Uterus (tissue), 4 donors: ENCODE data around the gene SCN1B. TPM values are rescaled to one million over a fixed set of nuclear protein-coding genes. Genes with fewer than 3 reads are reported as not detected.

Experiments
- DNase-seq, 2 donors: peaks; one replicate each; pipeline ENCODE4 v3.0.0-alpha.2; 2019 to 2020
- H3K27ac ChIP-seq, 2 donors: fragments of 200-600 bp; sonication (generic); 1 replicate in 1 of 2; 2 replicates in 1 of 2; pipeline ENCODE4 v1.5.1; 2016 to 2018
- H3K27me3 ChIP-seq, 2 donors: fragments of 200-600 bp; sonication (generic); one replicate each; pipeline ENCODE4 v1.5.1; 2018 to 2019; ENCODE audit warnings: control low read depth in 1 of 2
- H3K36me3 ChIP-seq, 2 donors: fragments of 200-600 bp; sonication (generic); one replicate each; pipeline ENCODE4 v1.5.1; 2019; ENCODE audit warnings: control low read depth in 1 of 2
- H3K4me1 ChIP-seq, 2 donors: fragments of 200-600 bp; sonication (generic); one replicate each; pipeline ENCODE4 v1.5.1; 2018 to 2019; ENCODE audit warnings: control low read depth in 1 of 2
- H3K4me3 ChIP-seq, 2 donors: fragments of 200-600 bp; sonication (generic); 1 replicate in 1 of 2; 2 replicates in 1 of 2; pipeline ENCODE4 v1.5.1; 2018 to 2019; ENCODE audit warnings: mild to moderate bottlenecking in 1 of 2
- H3K9me3 ChIP-seq, 2 donors: fragments of 200-600 bp; sonication (generic); one replicate each; pipeline ENCODE4 v1.5.1; 2019; ENCODE audit warnings: control low read depth in 1 of 2
- CTCF ChIP-seq, 4 experiments: fragments of 200-600 bp in 2 of 4; fragments of 450-650 bp in 2 of 4; sonication (generic) in 2 of 4; IDR thresholded peaks; one replicate each; pipeline ENCODE4 v1.5.1; 2016 to 2019; ENCODE audit warnings: antibody characterized with exemption in 4 of 4, mild to moderate bottlenecking in 2 of 4, moderate library complexity in 1 of 4
- POLR2A ChIP-seq, 2 donors: fragments of 450-650 bp; IDR thresholded peaks; one replicate each; pipeline ENCODE4 v1.6.1; 2016; ENCODE audit warnings: antibody characterized with exemption in 2 of 2, mild to moderate bottlenecking in 1 of 2, moderate library complexity in 1 of 2
- intact Hi-C: fragments of 100-400 bp; cut with DNase I; formaldehyde crosslinking; loops from one replicate; pipeline ENCODE4 v1.15.1; 2023; ENCODE audit warnings: low total_unique reads
- total RNA-seq, 4 donors: library from RNA; depleted of rRNA in 3 of 4; stranded (reverse); fragments of >200 nt in 3 of 4; gene quantifications; one replicate each; pipeline versions ENCODE4 v1.1.0 to v1.2.4, GENCODE V29; 2014 to 2023
- donor health status: DM: yes; HTN: yes; CAD: no.

Gene SCN1B
- total RNA-seq, 4 donors from 2014 or later, result 0.26 to 15.2 (median 0.78) TPM

GRCh38 chr19:35042954-35043604 lies 12.8 kb downstream of the SCN1B start:
- Histone ChIP-seq H3K27ac (no peak overlapping the region), H3K27me3 (no peaks in the 10 kb centered on the region), H3K4me1 (peaks cover 0 to 12% of the 10 kb centered on the region in 2 donors), H3K36me3 (no peaks in the 10 kb centered on the region), H3K4me3 (no peak overlapping the region), H3K9me3 (no peaks in the 10 kb centered on the region)
- TF ChIP-seq POLR2A (IDR thresholded peaks at IDR 0.05) (no peak), CTCF (IDR thresholded peaks at IDR 0.05) (no peak)
- intact Hi-C loops, result no loop called here
- DNase-seq, result no peak

GRCh38 chr19:35043906-35044305 lies 13.6 kb downstream of the SCN1B start:
- no peak for TF ChIP-seq CTCF (IDR thresholded peaks at IDR 0.05)
- no peak for TF ChIP-seq POLR2A (IDR thresholded peaks at IDR 0.05)
- Histone ChIP-seq H3K36me3 (no peaks in the 10 kb centered on the region), H3K9me3 (no peaks in the 10 kb centered on the region), H3K27ac (no peak overlapping the region), H3K4me1 (peaks cover 0 to 12% of the 10 kb centered on the region in 2 donors), H3K4me3 (no peak overlapping the region), H3K27me3 (no peaks in the 10 kb centered on the region)
- intact Hi-C loops, result no loop called here
- DNase-seq, result no peak

- no peak overlapping the region for H3K4me3 ChIP-seq
- peak in 1 of 2 donors; percentile 50 for DNase-seq
- H3K27me3 ChIP-seq, result no peaks in the 10 kb centered on the region
- intact Hi-C loops, result no loop called here
- no peak for TF ChIP-seq POLR2A (IDR thresholded peaks at IDR 0.05)
- peak; percentile 65 to 84 (median 70) for TF ChIP-seq CTCF (IDR thresholded peaks at IDR 0.05)
- no peaks in the 10 kb centered on the region for H3K36me3 ChIP-seq
- H3K4me1 ChIP-seq, result peaks cover 0 to 12% of the 10 kb centered on the region in 2 donors
- H3K9me3 ChIP-seq, result no peaks in the 10 kb centered on the region
- no peak overlapping the region for H3K27ac ChIP-seq
Measured at GRCh38 chr19:35044317-35045117, 14.2 kb downstream of the SCN1B start.

- peaks cover 0 to 2% of the 10 kb centered on the region in 2 donors for H3K4me1 ChIP-seq
- peak in 1 of 4 experiments; percentile 8 for TF ChIP-seq CTCF (IDR thresholded peaks at IDR 0.05)
- TF ChIP-seq POLR2A (IDR thresholded peaks at IDR 0.05), result no peak
- H3K9me3 ChIP-seq, result no peaks in the 10 kb centered on the region
- DNase-seq, result no peak
- H3K4me3 ChIP-seq, result no peak overlapping the region
- H3K27ac ChIP-seq, result no peak overlapping the region
- H3K36me3 ChIP-seq, result no peaks in the 10 kb centered on the region
- intact Hi-C loops, result no loop called here
- H3K27me3 ChIP-seq, result no peaks in the 10 kb centered on the region
Measured at GRCh38 chr19:35045667-35046300, 15.5 kb downstream of the SCN1B start.

- H3K36me3 ChIP-seq, result no peaks in the 10 kb centered on the region
- no peaks in the 10 kb centered on the region for H3K27me3 ChIP-seq
- DNase-seq, result no peak
- intact Hi-C loops, result no loop called here
- H3K9me3 ChIP-seq, result no peaks in the 10 kb centered on the region
- H3K27ac ChIP-seq, result no peak overlapping the region
- TF ChIP-seq POLR2A (IDR thresholded peaks at IDR 0.05) (no peak), CTCF (IDR thresholded peaks at IDR 0.05) (no peak)
- no peaks in the 10 kb centered on the region for H3K4me1 ChIP-seq
- H3K4me3 ChIP-seq, result no peak overlapping the region
Measured at GRCh38 chr19:35046461-35046860, 16.2 kb downstream of the SCN1B start.
